G401 (cell line): ENCODE results near the gene NEU3. TPM values are rescaled to one million over a fixed set of nuclear protein-coding genes. Genes with fewer than 3 reads are reported as not detected.
"Not testable (repeated sequence)": the region's sequence is repeated elsewhere in the genome, so short reads cannot be mapped to it uniquely, and the experiment has no call there.

Source experiments
- DNase-seq: peaks from one replicate; pipeline ENCODE4 v3.0.0-alpha.2; 2015; ENCODE audit warnings: low spot score
- in situ Hi-C: cut with HindIII; loops from 2 replicates; pipeline ENCODE4 v1.10.0; 2016; ENCODE audit warnings: low sequenced_read_pairs, mixed read lengths
- total RNA-seq: library from RNA; depleted of rRNA; stranded (reverse); fragments of >200 nt; shearing (Covaris generic); gene quantifications from 2 replicates; pipeline ENCODE4 v1.2.3, GENCODE V29; 2014; rRNA removed

Gene NEU3, protein sequence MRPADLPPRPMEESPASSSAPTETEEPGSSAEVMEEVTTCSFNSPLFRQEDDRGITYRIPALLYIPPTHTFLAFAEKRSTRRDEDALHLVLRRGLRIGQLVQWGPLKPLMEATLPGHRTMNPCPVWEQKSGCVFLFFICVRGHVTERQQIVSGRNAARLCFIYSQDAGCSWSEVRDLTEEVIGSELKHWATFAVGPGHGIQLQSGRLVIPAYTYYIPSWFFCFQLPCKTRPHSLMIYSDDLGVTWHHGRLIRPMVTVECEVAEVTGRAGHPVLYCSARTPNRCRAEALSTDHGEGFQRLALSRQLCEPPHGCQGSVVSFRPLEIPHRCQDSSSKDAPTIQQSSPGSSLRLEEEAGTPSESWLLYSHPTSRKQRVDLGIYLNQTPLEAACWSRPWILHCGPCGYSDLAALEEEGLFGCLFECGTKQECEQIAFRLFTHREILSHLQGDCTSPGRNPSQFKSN
- 6.5 and 10.0 TPM in 2 replicates for total RNA-seq

DNA sequence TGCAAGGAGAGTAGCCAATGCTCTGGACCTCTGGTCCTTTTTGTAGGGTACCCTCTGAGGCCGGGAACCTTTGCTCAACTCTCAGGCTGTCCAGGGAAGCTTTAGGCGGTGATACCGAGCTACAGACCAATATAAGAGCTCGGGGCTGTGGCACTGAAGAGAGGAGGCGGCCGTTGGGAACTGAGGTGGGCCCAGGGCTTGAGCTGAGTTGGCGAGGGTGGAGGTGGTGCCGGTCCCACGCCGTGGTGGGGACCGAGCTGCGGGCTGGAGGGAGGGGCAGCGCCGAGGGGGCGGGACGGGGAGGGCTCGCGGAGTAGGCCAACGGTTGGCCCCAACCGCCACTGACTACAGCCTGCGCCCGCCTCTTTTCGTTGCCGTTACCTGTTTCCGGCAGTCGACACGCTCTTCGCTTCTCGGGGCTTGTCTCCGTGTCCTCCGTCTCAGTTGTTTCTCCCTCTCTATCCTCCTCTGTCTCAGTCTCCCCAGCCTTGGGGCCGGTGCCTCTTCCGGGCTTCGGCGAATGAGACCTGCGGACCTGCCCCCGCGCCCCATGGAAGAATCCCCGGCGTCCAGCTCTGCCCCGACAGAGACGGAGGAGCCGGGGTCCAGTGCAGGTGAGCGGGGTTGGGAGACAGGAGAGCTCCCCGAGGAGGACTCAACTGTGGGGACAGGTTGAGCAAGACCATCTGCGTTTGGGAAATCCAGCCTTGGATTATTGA is at the start of gene NEU3:
Gene NEU3 (plus strand): TSS at position 393 of the 719 bp plus-strand sequence. CDS start 128 bp downstream, at position 521.
- DNase-seq: peak; percentile 86
- in situ Hi-C loops: no loop called here

DNA sequence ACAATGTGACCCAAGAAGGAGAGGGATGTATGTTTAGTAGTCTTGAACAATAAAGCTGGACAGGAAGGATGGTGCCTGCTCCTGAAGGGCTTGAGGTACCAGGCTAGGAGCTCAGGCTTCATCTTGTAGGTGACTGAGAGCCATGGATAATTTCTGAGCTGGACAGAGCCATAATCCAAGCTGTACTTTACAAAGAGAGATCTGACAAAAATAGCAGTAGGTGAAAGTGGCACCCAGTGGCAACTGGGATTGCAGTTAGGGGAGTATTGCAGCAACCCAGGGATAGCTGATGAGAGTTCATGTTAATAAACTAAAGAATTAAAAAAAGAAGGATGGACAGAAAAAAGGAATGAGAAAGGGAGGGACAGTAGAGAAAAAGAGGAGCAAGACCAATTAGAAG is 47.2 kb upstream of the NEU3 start:
- in situ Hi-C loops: no loop called here
- DNase-seq: no peak

GRCh38 chr11:74942073-74942759 is 46.5 kb upstream of the NEU3 start:
- in situ Hi-C loops: no loop called here
- no peak for DNase-seq

DNA sequence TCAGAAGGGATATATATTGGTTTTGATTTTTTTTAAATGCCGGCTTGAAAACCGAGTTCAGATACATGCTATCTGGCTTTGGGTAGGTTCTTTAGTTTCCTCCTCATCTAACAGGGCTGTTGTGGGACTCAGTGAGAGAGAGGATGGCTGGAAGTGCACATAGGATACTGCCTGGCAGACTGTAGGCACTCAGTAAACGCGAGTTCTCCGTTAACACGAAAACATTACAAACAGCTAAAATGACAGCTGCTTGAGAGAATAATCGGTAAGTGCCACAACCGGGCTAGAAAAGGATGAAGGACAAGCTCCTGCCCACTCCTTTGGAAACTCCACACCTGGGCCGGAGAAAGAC is 40.2 kb upstream of the NEU3 start:
- DNase-seq: no peak
- in situ Hi-C loops: no loop called here

DNA sequence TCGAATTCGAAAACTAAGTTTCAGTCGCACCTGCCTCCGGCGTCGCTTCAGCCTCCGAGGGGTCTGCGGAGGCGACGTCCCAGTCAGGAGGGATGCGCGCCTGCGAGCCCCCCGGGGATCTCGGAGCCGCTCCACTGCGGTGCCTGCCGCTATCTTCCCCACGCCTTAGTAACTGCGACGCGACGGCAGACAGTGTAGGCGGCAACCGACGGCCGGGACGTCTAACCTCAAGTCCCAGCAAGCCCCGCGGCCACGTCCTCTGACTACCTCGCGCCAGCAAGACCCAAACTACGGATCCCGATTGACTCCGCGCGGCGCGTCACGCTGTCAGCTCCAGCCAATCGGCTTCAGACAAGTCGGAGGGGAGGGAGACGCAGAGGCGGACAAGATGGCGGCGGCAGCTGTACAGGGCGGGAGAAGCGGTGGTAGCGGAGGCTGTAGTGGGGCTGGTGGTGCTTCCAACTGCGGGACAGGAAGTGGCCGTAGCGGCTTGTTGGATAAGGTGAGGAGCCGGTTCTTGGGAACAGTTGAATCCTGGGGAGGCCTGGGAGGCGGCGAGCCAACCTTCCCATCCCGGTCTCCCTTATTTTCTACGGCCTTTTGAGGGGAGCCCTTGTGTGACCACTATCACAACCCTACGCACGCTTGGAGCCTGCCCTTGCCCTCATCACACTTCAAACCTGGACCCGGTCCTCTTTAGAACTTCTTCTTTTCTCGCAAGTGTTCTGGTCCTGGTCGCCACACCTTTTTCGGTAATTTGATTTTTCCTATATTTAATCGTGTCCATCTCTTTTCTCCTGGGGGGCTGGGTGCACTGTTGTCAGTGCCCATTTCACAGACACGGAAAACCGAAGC is 39.6 kb upstream of the NEU3 start, which contains the start of the genes SPCS2 and XRRA1:
Gene SPCS2 (plus strand): TSS at position 369 of the 855 bp plus-strand sequence. CDS start 20 bp downstream, at position 389.
Gene XRRA1 (minus strand): TSS at position 194 of the 855 bp plus-strand sequence. CDS start 8,213 bp downstream, outside the sequence.
- peak; percentile 98 for DNase-seq
- in situ Hi-C loops: no loop called here

- in situ Hi-C loops: no loop called here
- DNase-seq: no peak
These were observed 39.0 kb upstream of the NEU3 start for GRCh38 chr11:74949753-74950137.

- DNase-seq: no peak
- in situ Hi-C loops: no loop called here
These were observed 38.3 kb upstream of the NEU3 start for GRCh38 chr11:74950374-74950969.

- in situ Hi-C loops: no loop called here
These were observed 37.5 kb upstream of the NEU3 start for GRCh38 chr11:74951226-74951625.

GRCh38 chr11:74952752-74953151 is 36.0 kb upstream of the NEU3 start:
- DNase-seq: no peak
- in situ Hi-C loops: no loop called here

More at GRCh38 chr11:74951226-74951625, 37.5 kb upstream of the NEU3 start:
- no peak for DNase-seq

- in situ Hi-C loops: no loop called here
These were observed 35.3 kb upstream of the NEU3 start for GRCh38 chr11:74953451-74953850.

GRCh38 chr11:74954199-74954598 is 34.5 kb upstream of the NEU3 start:
- no peak for DNase-seq

More at GRCh38 chr11:74953451-74953850, 35.3 kb upstream of the NEU3 start:
- DNase-seq: no peak

GRCh38 chr11:74956397-74957015 is 32.2 kb upstream of the NEU3 start:
- in situ Hi-C loops: no loop called here
- DNase-seq: no peak

More at GRCh38 chr11:74954199-74954598, 34.5 kb upstream of the NEU3 start:
- in situ Hi-C loops: no loop called here

DNA sequence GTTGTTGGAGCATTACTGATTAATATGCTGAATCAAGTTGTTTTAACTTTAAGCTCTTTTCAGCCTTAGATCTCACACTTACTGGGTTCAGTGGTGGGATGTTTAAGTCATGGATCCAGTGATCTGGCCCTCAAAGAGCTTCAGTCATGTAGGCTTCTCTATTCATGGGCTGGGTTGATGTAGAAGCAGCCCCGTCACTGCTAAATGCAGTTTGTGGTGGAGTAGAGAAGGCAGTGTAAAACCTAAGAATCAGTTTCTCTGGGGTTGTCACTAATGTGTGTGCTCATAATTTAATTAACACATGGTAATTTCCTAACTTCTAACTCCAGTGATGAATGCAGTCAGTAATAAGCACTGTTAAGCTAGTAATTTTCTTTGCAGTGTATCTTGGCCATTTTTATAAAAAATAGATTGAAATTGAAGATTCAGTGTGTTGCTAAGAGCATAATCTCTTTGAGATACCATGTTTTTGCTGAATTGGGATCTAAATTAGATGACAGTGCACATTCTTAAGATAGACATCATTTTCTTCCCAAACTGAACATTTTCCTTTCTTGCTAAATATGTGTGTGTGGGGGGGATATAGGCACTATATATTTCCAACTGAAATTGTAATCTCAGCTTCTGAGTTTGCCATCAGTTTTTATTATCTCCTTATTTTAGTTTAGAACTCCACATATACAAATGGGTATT is 30.6 kb upstream of the NEU3 start:
- in situ Hi-C loops: no loop called here
- no peak for DNase-seq

DNA sequence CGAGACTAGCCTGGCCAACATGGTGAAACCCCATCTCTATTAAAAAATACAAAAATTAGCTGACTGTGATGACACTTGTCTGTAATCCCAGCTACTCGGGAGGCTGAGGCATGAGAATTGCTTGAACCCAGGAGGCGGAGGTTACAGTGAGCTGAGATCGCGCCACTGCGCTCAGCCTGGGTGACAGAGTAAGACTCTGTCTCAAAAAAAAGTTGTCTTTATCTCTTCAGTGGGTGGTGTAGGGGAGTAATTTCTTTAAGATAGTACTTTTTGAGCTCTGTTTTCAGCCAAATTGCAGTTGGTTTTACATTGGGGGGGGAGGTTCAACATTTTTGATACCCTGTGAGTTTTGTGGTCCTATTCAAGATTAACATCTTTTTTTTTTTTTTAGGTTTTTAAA is 28.6 kb upstream of the NEU3 start:
- DNase-seq, in situ Hi-C loops: not testable (repeated sequence)

DNA sequence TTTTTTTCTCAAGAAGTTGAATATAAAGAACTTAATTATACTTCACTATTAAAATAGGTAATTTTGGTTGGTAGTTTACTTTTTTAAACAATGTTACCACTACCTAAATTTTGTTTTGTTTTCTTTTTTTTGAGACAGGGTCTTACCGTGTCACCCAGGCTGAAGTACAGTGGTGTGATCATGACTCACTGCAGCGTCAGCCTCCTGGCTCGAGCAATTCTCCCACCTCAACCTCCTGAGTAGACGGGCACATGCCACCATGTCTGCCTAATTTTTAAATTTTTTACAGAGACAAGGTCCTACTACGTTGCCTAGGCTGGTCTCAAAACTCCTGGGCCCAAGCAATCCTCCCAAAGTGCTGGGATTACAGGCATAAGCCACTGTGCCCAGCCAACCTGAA is 22.1 kb upstream of the NEU3 start:
- DNase-seq: no peak
- in situ Hi-C loops: no loop called here

- DNase-seq: no peak
- in situ Hi-C loops: no loop called here
These were observed 17.8 kb upstream of the NEU3 start for GRCh38 chr11:74970852-74971395.

DNA sequence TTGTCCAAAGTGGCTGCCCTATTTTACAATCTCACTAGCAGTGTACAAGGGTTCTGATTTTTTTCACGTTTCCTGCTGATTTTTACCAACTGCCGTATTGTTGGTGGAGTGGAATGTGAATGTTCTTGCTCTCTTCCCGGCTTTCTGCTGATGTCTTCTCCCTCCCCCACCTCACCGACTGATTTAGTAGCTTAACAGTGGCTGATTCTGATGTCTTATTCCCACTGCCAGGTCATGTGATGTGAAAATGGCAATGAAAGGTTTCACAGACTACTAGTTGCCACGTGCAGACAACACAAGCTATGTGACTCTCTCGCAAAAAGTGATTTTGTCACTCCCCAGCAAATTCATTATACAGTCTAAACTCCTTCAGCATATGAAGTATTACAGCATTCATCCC is 17.3 kb upstream of the NEU3 start:
- no peak for DNase-seq
- in situ Hi-C loops: no loop called here
